ENCODE results near the gene PFN4. TPM values are rescaled to one million over a fixed set of nuclear protein-coding genes. Genes with fewer than 3 reads are reported as not detected.
A peak's percentile ranks its signal among the peaks of the same experiment; 100 is the strongest.

Gene PFN4
- total RNA-seq, 2 donors from 2014 or later = 0.73 TPM; not detected in 1

GRCh38 chr2:24082787-24083566 lies 40.2 kb downstream of the PFN4 start:
- peaks cover 17% of the 10 kb centered on the region for H3K36me3 Mint-ChIP-seq (ENCODE audit: low read depth)
- peak overlapping the region; percentile 98 for H3K27ac ChIP-seq (ENCODE audit: low read depth, low read length)
- TF ChIP-seq, protein P1, sequence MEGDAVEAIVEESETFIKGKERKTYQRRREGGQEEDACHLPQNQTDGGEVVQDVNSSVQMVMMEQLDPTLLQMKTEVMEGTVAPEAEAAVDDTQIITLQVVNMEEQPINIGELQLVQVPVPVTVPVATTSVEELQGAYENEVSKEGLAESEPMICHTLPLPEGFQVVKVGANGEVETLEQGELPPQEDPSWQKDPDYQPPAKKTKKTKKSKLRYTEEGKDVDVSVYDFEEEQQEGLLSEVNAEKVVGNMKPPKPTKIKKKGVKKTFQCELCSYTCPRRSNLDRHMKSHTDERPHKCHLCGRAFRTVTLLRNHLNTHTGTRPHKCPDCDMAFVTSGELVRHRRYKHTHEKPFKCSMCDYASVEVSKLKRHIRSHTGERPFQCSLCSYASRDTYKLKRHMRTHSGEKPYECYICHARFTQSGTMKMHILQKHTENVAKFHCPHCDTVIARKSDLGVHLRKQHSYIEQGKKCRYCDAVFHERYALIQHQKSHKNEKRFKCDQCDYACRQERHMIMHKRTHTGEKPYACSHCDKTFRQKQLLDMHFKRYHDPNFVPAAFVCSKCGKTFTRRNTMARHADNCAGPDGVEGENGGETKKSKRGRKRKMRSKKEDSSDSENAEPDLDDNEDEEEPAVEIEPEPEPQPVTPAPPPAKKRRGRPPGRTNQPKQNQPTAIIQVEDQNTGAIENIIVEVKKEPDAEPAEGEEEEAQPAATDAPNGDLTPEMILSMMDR (conservative IDR thresholded peaks at IDR 0.05) = no peak

DNA sequence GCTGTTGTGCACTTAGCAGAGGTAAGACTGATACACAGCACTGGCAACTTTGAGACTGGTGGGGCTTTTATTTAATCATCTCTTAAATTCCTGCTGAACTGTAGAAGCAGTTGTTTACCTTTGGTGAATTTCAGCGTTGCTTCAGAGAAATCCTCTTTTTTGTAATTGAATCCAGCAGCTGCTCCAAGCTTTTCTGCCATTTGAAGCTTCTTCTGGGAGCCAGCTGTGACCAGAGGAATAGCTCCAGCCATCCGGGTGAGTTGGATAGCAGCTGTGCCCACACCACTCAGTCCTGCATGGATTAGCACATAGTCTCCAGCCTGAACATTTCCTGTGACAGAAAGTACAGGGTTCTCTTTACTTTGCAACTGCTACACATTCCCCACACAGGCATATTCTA lies 42.4 kb downstream of the PFN4 start:
- H3K27ac ChIP-seq (ENCODE audit: low read depth, low read length) = no peak overlapping the region
- H3K4me3 Mint-ChIP-seq = no peak overlapping the region
- H3K9me3 ChIP-seq (ENCODE audit: control insufficient read depth, low read length) = no peaks in the 10 kb centered on the region
- no peaks in the 10 kb centered on the region for H3K9me3 Mint-ChIP-seq
- 92 to 100% methylated on average over 2 of the region's 2 CpGs for WGBS, 2 experiments (ENCODE audit: insufficient coverage in 1 of 2, insufficient read length in 1 of 2)
- H3K27ac Mint-ChIP-seq = no peak overlapping the region
- TF ChIP-seq, protein P1 (conservative IDR thresholded peaks at IDR 0.05) = no peak
- H3K36me3 ChIP-seq (ENCODE audit: control insufficient read depth, insufficient read depth, low read length) = peaks cover 19% of the 10 kb centered on the region
- peaks cover 17% of the 10 kb centered on the region for H3K36me3 Mint-ChIP-seq (ENCODE audit: low read depth)
- no peaks in the 10 kb centered on the region for H3K4me1 ChIP-seq (ENCODE audit: control insufficient read depth, insufficient read depth, low read length)
- no peak overlapping the region for H3K4me3 ChIP-seq (ENCODE audit: low read length)
- DNase-seq = no peak
- no peaks in the 10 kb centered on the region for H3K27me3 Mint-ChIP-seq (ENCODE audit: insufficient read depth)
- no peaks in the 10 kb centered on the region for H3K27me3 ChIP-seq (ENCODE audit: control insufficient read depth, insufficient read depth, low read length, poor library complexity, severe bottlenecking)
- H3K4me1 Mint-ChIP-seq = peaks cover 13% of the 10 kb centered on the region
- H3K9ac ChIP-seq (ENCODE audit: extremely low read depth, low read length, poor library complexity, severe bottlenecking) = no peak overlapping the region

More at GRCh38 chr2:24082787-24083566, 40.2 kb downstream of the PFN4 start:
- Histone ChIP-seq H3K9me3 (ENCODE audit: control insufficient read depth, low read length) (no peaks in the 10 kb centered on the region), H3K27me3 (ENCODE audit: control insufficient read depth, insufficient read depth, low read length, poor library complexity, severe bottlenecking) (no peaks in the 10 kb centered on the region), H3K4me3 (ENCODE audit: low read length) (peak overlapping the region; percentile 90), H3K4me1 (ENCODE audit: control insufficient read depth, insufficient read depth, low read length) (no peaks in the 10 kb centered on the region), H3K9ac (ENCODE audit: extremely low read depth, low read length, poor library complexity, severe bottlenecking) (peak overlapping the region; percentile 62), H3K36me3 (ENCODE audit: control insufficient read depth, insufficient read depth, low read length) (peaks cover 19% of the 10 kb centered on the region)
- Mint-ChIP-seq H3K9me3 (no peaks in the 10 kb centered on the region), H3K4me3 (peak overlapping the region; percentile 80), H3K4me1 (peaks cover 7% of the 10 kb centered on the region), H3K27ac (peak overlapping the region; percentile 96), H3K27me3 (ENCODE audit: insufficient read depth) (no peaks in the 10 kb centered on the region)
- WGBS, 2 experiments (ENCODE audit: insufficient coverage in 1 of 2, insufficient read length in 1 of 2) = 87 to 88% methylated on average over 6 to 8 of the region's 8 CpGs
- no peak for DNase-seq

DNA sequence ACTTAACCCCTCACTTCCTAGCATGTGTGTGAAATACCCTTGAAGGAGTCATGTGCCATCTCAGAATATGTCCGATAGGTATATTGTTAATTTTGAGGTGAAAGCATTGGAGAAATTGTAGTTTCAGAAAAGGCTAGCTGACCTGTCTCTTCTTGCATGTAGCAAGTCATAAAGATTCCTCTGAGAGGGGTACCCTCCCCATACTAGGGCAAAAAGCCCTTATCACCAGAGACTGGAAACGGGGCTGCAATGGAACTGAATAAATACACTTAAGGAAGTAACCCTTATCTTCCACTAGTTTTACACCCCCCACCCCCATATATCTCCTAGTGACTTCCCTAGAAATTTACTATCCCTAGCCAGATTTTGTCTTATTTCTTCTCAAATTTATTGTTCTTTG lies 45.3 kb downstream of the PFN4 start:
- H3K4me3 Mint-ChIP-seq = peak overlapping the region; percentile 89
- Histone ChIP-seq H3K27ac (ENCODE audit: low read depth, low read length) (no peak overlapping the region), H3K9me3 (ENCODE audit: control insufficient read depth, low read length) (no peaks in the 10 kb centered on the region), H3K36me3 (ENCODE audit: control insufficient read depth, insufficient read depth, low read length) (peaks cover 33% of the 10 kb centered on the region), H3K4me3 (ENCODE audit: low read length) (peak overlapping the region; percentile 92), H3K9ac (ENCODE audit: extremely low read depth, low read length, poor library complexity, severe bottlenecking) (no peak overlapping the region), H3K4me1 (ENCODE audit: control insufficient read depth, insufficient read depth, low read length) (no peaks in the 10 kb centered on the region), H3K27me3 (ENCODE audit: control insufficient read depth, insufficient read depth, low read length, poor library complexity, severe bottlenecking) (no peaks in the 10 kb centered on the region)
- peaks cover 23% of the 10 kb centered on the region for H3K36me3 Mint-ChIP-seq (ENCODE audit: low read depth)
- 88% methylated on average over 2 of the region's 2 CpGs; no CpG with 5 or more reads in 1 of the 2 experiments for WGBS, 2 experiments (ENCODE audit: insufficient coverage in 1 of 2, insufficient read length in 1 of 2)
- H3K4me1 Mint-ChIP-seq = peaks cover 14% of the 10 kb centered on the region
- TF ChIP-seq, protein P1 (conservative IDR thresholded peaks at IDR 0.05) = no peak
- DNase-seq = no peak
- H3K27ac Mint-ChIP-seq = no peak overlapping the region
- no peaks in the 10 kb centered on the region for H3K9me3 Mint-ChIP-seq
- no peaks in the 10 kb centered on the region for H3K27me3 Mint-ChIP-seq (ENCODE audit: insufficient read depth)

Measured in endodermal cell (in vitro differentiated cells).